T-cell (primary cell): Measurements from ENCODE around the gene C6orf47. TPM values are rescaled to one million over a fixed set of nuclear protein-coding genes. Genes with fewer than 3 reads are reported as not detected.

Source experiments
- ATAC-seq, 4 experiments: fragments of 200-7000 bp in 3 of 4; fragments of 150-1000 bp in 1 of 4; cut with Tn5 transposase; replicated peaks in 1 of 4; 1 replicate in 3 of 4; 2 replicates in 1 of 4; pipeline ENCODE4 v1.10.0; 2021; ENCODE audit warnings: moderate library complexity in 3 of 4, mild to moderate bottlenecking in 2 of 4, moderate number of reproducible peaks in 1 of 4
- CTCF ChIA-PET, 2 donors: fragments of 300-600 bp; sonication (Branson Sonifier 250); formaldehyde crosslinking; loops; one replicate each; lab custom pipeline; 2022; ENCODE audit warnings: antibody characterized with exemption in 2 of 2; lab: Charles Lee
- POLR2A ChIA-PET, 2 donors: fragments of 300-600 bp; sonication (Branson Sonifier 250); formaldehyde crosslinking; loops; one replicate each; lab custom pipeline; 2022; ENCODE audit warnings: antibody characterized with exemption in 2 of 2; lab: Charles Lee
- DNase-seq, 35 experiments: peaks; one replicate each; pipeline versions ENCODE4 v3.0.0 to v3.0.0-alpha.2; 2013 to 2023
- H3K27ac ChIP-seq: one replicate; pipeline ENCODE4 v1.5.1; 2013; ENCODE audit warnings: low read length
- H3K27me3 ChIP-seq, 2 experiments: replicated peaks in 1 of 2; 1 replicate in 1 of 2; 2 replicates in 1 of 2; pipeline versions ENCODE4 v1.6.1 to v1.7.0; 2013; ENCODE audit warnings: low read length in 1 of 2, mixed read lengths in 1 of 2; ENCODE audit not compliant: control insufficient read depth in 2 of 2, insufficient read depth in 2 of 2; ENCODE audit errors: extremely low read depth in 1 of 2
- H3K36me3 ChIP-seq, 2 donors: 1 replicate in 1 of 2; 2 replicates in 1 of 2; pipeline versions ENCODE4 v1.6.1 to v1.7.0; 2013; ENCODE audit warnings: low read length in 1 of 2; ENCODE audit not compliant: control insufficient read depth in 2 of 2, insufficient read depth in 1 of 2; ENCODE audit errors: extremely low read depth in 1 of 2
- H3K4me1 ChIP-seq, 2 experiments: 1 replicate in 1 of 2; 2 replicates in 1 of 2; pipeline versions ENCODE4 v1.6.1 to v1.7.0; 2013; ENCODE audit warnings: low read length in 2 of 2, mixed read lengths in 1 of 2; ENCODE audit not compliant: insufficient read depth in 2 of 2, control insufficient read depth in 1 of 2; ENCODE audit errors: extremely low read depth in 1 of 2
- H3K4me3 ChIP-seq, 2 donors: 1 replicate in 1 of 2; 2 replicates in 1 of 2; pipeline versions ENCODE4 v1.5.1 to v1.7.0; 2013; ENCODE audit warnings: mild to moderate bottlenecking in 2 of 2, low read length in 1 of 2, moderate library complexity in 1 of 2; ENCODE audit not compliant: control insufficient read depth in 1 of 2; ENCODE audit errors: extremely low read depth in 1 of 2
- H3K9me3 ChIP-seq: 2 replicates; pipeline ENCODE4 v1.7.0; 2013
- H3K27ac Mint-ChIP-seq, 2 donors: one replicate each; pipeline ENCODE4 v1.8.0; 2020 to 2021; ENCODE audit warnings: mild to moderate bottlenecking in 2 of 2, mixed read lengths in 2 of 2
- H3K27me3 Mint-ChIP-seq, 2 donors: one replicate each; pipeline ENCODE4 v1.8.0; 2021 to 2022; ENCODE audit warnings: mixed read lengths in 2 of 2
- H3K36me3 Mint-ChIP-seq: one replicate; pipeline ENCODE4 v1.8.0; 2021; ENCODE audit warnings: mixed read lengths
- H3K4me1 Mint-ChIP-seq, 3 donors: one replicate each; pipeline ENCODE4 v1.8.0; 2020 to 2022; ENCODE audit warnings: mixed read lengths in 3 of 3, mild to moderate bottlenecking in 1 of 3
- H3K4me3 Mint-ChIP-seq, 3 donors: one replicate each; pipeline ENCODE4 v1.8.0; 2020 to 2022; ENCODE audit warnings: mild to moderate bottlenecking in 3 of 3, mixed read lengths in 3 of 3, moderate library complexity in 3 of 3
- H3K9me3 Mint-ChIP-seq, 3 donors: one replicate each; pipeline ENCODE4 v1.8.0; 2020 to 2022; ENCODE audit warnings: mixed read lengths in 3 of 3
- WGBS: methylation state at CpG from one replicate; pipeline ENCODE4 v1.1.5; 2013; ENCODE audit warnings: missing lambda C conversion rate; ENCODE audit not compliant: insufficient coverage; 5-methylcytosine and 5-hydroxymethylcytosine counted together
- total RNA-seq, 35 experiments: library from RNA in 6 of 35; stranded (reverse) in 6 of 35; fragments of 120-200 nt in 1 of 35; gene quantifications; one replicate each; pipeline versions ENCODE4 v1.2.1 to v1.2.4 and lab custom pipeline; 2013 to 2026

Gene C6orf47
- total RNA-seq, 5 donors from 2014 or later (not counting 1 experiment from before 2014, with no cell fraction given): 16.3 to 36.2 (median 33.4) TPM

DNA sequence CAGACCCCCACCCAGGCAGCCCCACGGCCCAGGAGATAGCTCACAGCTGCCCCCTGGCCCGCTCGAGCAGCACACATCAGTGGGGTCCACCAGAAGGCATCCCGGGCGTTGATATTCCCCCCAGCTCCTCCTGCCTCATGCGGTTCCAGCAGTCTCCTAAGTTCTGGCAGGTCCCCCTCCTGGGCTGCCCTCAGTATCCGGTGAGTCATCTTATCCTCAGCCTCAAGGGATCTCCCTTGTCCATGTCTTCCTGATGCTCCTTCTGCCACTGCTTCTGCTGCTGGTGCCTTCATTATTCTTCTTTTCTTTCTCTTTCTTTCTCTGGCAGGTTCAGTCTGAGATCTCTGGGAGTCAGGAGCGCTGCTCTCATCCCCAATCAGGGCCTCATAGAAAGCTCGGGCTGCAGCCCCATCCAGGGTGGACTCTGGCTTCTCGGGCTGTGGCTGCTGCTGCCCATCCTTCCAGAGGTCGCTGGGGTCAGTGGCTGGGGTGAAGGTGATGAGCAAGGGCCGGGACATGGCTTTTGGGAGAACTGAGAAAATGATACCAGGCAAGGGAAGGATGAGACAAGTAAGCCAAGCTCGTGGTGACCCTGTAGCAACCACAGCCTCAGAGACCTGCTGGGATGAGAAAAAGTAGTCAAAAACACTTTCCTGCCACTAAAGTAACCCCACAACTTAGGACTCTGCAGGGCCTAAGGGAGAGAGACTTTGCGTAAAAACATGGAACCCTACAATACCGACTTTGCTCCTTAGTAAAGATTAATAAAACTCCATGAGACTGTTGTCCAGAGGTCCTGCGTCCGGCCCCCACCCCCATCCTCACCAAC is 3.6 kb upstream of the C6orf47 start:
- Mint-ChIP-seq H3K27me3 (no peaks in the 10 kb centered on the region), H3K4me1 (peaks cover 70 to 81% (median 74%) of the 10 kb centered on the region in 3 donors), H3K27ac (peak overlapping the region; percentile 98 to 99), H3K4me3 (peak overlapping the region; percentile 94 to 97 (median 95)), H3K36me3 (peaks cover 38% of the 10 kb centered on the region), H3K9me3 (no peaks in the 10 kb centered on the region)
- Histone ChIP-seq H3K27me3 (no peaks in the 10 kb centered on the region), H3K4me3 (peak overlapping the region; percentile 86 to 90), H3K27ac (peak overlapping the region; percentile 97), H3K4me1 (peaks cover 24 to 71% of the 10 kb centered on the region in 2 experiments), H3K9me3 (no peaks in the 10 kb centered on the region), H3K36me3 (peaks cover 12 to 39% of the 10 kb centered on the region in 2 donors)
- 35% methylated on average over 10 of the region's 17 CpGs for WGBS
- no peak for ATAC-seq
- peak in 1 of 35 experiments; percentile 34 for DNase-seq
- POLR2A ChIA-PET: interaction anchor here (0.5 to 1.6 kb wide), 7 partner anchors 10 to 199 kb away, joined by 3 to 11 read pairs (median 5); partner anchors contain the start of genes BAG6 (in 1 of the 2) and NEU1 (in 1 of the 2)
- CTCF ChIA-PET: interaction anchor here (0.8 to 1.6 kb wide), 6 partner anchors 10 to 198 kb away, joined by 3 to 10 read pairs (median 4); partner anchors contain the start of genes ABHD16A (in 1 of the 2), BAG6 (in 1 of the 2) and NEU1 (in 1 of the 2)

DNA sequence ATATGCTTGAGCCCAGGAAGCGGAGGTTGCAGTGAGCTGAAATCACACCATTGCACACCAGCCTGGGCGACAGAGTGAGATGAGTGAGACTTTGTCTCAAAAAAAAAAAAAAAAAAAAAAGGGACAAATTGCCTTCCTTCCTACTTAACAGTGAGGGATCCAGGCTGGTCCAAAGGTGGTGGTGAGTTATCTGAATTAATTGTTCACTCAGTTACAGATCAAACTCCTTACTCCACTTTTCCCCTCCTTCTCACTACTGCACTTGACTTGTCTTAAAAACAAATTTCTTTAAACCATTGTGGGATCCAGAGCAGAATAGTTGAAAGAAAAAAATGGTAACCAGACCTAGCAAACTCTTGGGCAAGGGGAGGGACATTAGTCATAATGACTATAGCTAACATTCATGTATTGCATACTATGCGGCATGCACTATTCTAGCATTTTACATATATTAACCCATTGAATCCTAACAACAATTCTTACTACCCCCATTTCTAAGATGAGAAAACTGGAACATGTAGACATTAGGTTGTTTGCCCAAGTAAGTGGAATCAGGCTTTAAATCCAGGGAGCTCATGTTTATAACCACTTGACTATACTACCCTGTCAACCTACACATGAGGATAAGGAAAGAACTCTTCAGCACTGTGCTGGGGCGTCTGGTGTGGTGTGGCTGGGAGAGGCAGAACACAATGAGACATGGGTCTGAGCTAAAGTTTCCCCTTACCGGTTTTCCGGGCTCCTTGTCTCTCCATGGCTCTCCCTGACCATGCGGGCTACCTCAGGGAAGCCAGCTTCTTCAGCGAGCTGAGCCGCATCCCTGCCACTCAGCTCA is 2.8 kb upstream of the C6orf47 start:
- no peaks in the 10 kb centered on the region for H3K9me3 ChIP-seq
- H3K27me3 Mint-ChIP-seq: no peaks in the 10 kb centered on the region
- ATAC-seq (no peak), DNase-seq (no peak)
- peak overlapping the region; percentile 86 to 90 for H3K4me3 ChIP-seq
- peaks cover 5 to 32% of the 10 kb centered on the region in 2 donors for H3K36me3 ChIP-seq
- no peaks in the 10 kb centered on the region for H3K9me3 Mint-ChIP-seq
- POLR2A ChIA-PET: interaction anchor here (0.5 to 1.6 kb wide), 3 partner anchors 9 to 19 kb away, joined by 3 to 6 read pairs (median 5); no protein-coding TSS in a partner anchor
- WGBS: 66% methylated on average over 5 of the region's 9 CpGs
- peaks cover 76 to 83% (median 78%) of the 10 kb centered on the region in 3 donors for H3K4me1 Mint-ChIP-seq
- H3K27me3 ChIP-seq: no peaks in the 10 kb centered on the region
- H3K4me1 ChIP-seq: peaks cover 28 to 75% of the 10 kb centered on the region in 2 experiments
- CTCF ChIA-PET: interaction anchor here in 1 of 2 donors (0.6 to 1.6 kb wide), 3 partner anchors 10 to 173 kb away, joined by 3 to 9 read pairs (median 5); no protein-coding TSS in a partner anchor
- peak overlapping the region; percentile 98 to 99 for H3K27ac Mint-ChIP-seq
- peak overlapping the region; percentile 94 to 97 (median 95) for H3K4me3 Mint-ChIP-seq
- no peak overlapping the region for H3K27ac ChIP-seq
- peaks cover 31% of the 10 kb centered on the region for H3K36me3 Mint-ChIP-seq

- no peaks in the 10 kb centered on the region for H3K9me3 ChIP-seq
- Mint-ChIP-seq H3K27ac (peak overlapping the region; percentile 61), H3K27me3 (no peaks in the 10 kb centered on the region), H3K9me3 (no peaks in the 10 kb centered on the region), H3K4me1 (peaks cover 76 to 84% (median 80%) of the 10 kb centered on the region in 3 donors), H3K4me3 (peak overlapping the region; percentile 89 to 92 (median 90)), H3K36me3 (peaks cover 23% of the 10 kb centered on the region)
- H3K27ac ChIP-seq: no peak overlapping the region
- WGBS: 95% methylated on average over 10 of the region's 12 CpGs
- CTCF ChIA-PET: interaction anchor here in 1 of 2 donors (0.7 kb wide), 1 partner anchor 195 kb away, joined by 3 read pairs; no protein-coding TSS in a partner anchor
- POLR2A ChIA-PET: interaction anchor here (0.6 kb wide), 2 partner anchors 74 to 280 kb away, joined by 3 to 5 read pairs; partner anchors contain the start of gene CLIC1 (in 1 of the 2)
- DNase-seq (no peak), ATAC-seq (no peak)
- peaks cover 28 to 81% of the 10 kb centered on the region in 2 experiments for H3K4me1 ChIP-seq
- no peaks in the 10 kb centered on the region for H3K27me3 ChIP-seq
- no peak overlapping the region for H3K4me3 ChIP-seq
- H3K36me3 ChIP-seq: peaks cover under 1 to 32% of the 10 kb centered on the region in 2 donors
These were observed 1.6 kb upstream of the C6orf47 start for GRCh38 chr6:31662124-31662723.

GRCh38 chr6:31661262-31662123 is 915 bp upstream of the C6orf47 start:
- H3K27ac ChIP-seq: peak overlapping the region; percentile 62
- no peaks in the 10 kb centered on the region for H3K9me3 ChIP-seq
- ATAC-seq (no peak), DNase-seq (no peak)
- Mint-ChIP-seq H3K36me3 (peaks cover 24% of the 10 kb centered on the region), H3K4me3 (peak overlapping the region; percentile 89 to 92 (median 90)), H3K27me3 (no peaks in the 10 kb centered on the region), H3K9me3 (no peaks in the 10 kb centered on the region), H3K27ac (peak overlapping the region; percentile 83 to 89), H3K4me1 (peaks cover 73 to 81% (median 74%) of the 10 kb centered on the region in 3 donors)
- CTCF ChIA-PET: interaction anchor here in 1 of 2 donors (0.8 kb wide), 1 partner anchor 40 kb away, joined by 3 read pairs; no protein-coding TSS in a partner anchor
- H3K36me3 ChIP-seq: peaks cover 0 to 32% of the 10 kb centered on the region in 2 donors
- peak overlapping the region in 1 of 2 donors; percentile 82 for H3K4me3 ChIP-seq
- no peaks in the 10 kb centered on the region for H3K27me3 ChIP-seq
- 100% methylated on average over 5 of the region's 12 CpGs for WGBS
- POLR2A ChIA-PET: interaction anchor here (0.5 to 1.0 kb wide), 3 partner anchors 35 to 468 kb away, joined by 3 read pairs; no protein-coding TSS in a partner anchor
- peaks cover 23 to 77% of the 10 kb centered on the region in 2 experiments for H3K4me1 ChIP-seq
